Measurements from ENCODE around the gene TLR10. TPM values are rescaled to one million over a fixed set of nuclear protein-coding genes. Genes with fewer than 3 reads are reported as not detected.

Gene TLR10
- polyA plus RNA-seq, 1 of the 3 experiments (the other 2 are of a cell fraction): not detected

- no peak for DNase-seq
- H3K4me2 ChIP-seq: no peak overlapping the region
- ChIA-PET POLR2A (no interaction called here), CTCF (interaction anchor here (0.7 to 5.6 kb wide), 56 partner anchors 10 to 916 kb away, joined by 3 to 88 read pairs (median 4); partner anchors contain the start of genes TLR1 and TLR10)
- no peaks in the 10 kb centered on the region for H3K79me2 ChIP-seq (ENCODE audit: insufficient read depth)
- no peaks in the 10 kb centered on the region for H3K9me2 ChIP-seq
- H3K27me3 ChIP-seq (ENCODE audit: insufficient read depth): no peaks in the 10 kb centered on the region
- no peaks in the 10 kb centered on the region for H3F3A ChIP-seq (replicated peaks; ENCODE audit: insufficient read depth)
- no peak overlapping the region for H2AFZ ChIP-seq (ENCODE audit: low read depth)
- no peaks in the 10 kb centered on the region; a peak in 1 of 4 replicates for H3K4me1 ChIP-seq (ENCODE audit: control insufficient read depth in 1 of 2, insufficient read depth in 2 of 2, low read depth in 1 of 2, low read length in 1 of 2)
- no peaks in the 10 kb centered on the region for H4K20me1 ChIP-seq (ENCODE audit: insufficient read depth)
- no peaks in the 10 kb centered on the region for H3K9me3 ChIP-seq
- no peak overlapping the region; a peak in 1 of 4 replicates for H3K4me3 ChIP-seq (ENCODE audit: low read depth in 2 of 2, low read length in 1 of 2)
- no peak overlapping the region for H3K27ac ChIP-seq (ENCODE audit: low read depth in 2 of 2, low read length in 1 of 2)
- no peaks in the 10 kb centered on the region for H3K36me3 ChIP-seq (replicated peaks in 1 of 2; ENCODE audit: control insufficient read depth in 1 of 2, insufficient read depth in 2 of 2, low read length in 1 of 2)
- TF ChIP-seq ZBTB33 (IDR thresholded peaks at IDR 0.05; ENCODE audit: borderline replicate concordance, low read depth): no peak
- TF ChIP-seq RXRA (IDR thresholded peaks at IDR 0.05; ENCODE audit: borderline replicate concordance, low read depth): no peak
- TF ChIP-seq JUND (IDR thresholded peaks at IDR 0.05): no peak
- no peak for TF ChIP-seq ELF1 (IDR thresholded peaks at IDR 0.05)
- TF ChIP-seq MAX (IDR thresholded peaks at IDR 0.05; ENCODE audit: low read depth): no peak
- TF ChIP-seq RFX5 (IDR thresholded peaks at IDR 0.05; ENCODE audit: low read length): no peak
- no peak for TF ChIP-seq MEF2A (IDR thresholded peaks at IDR 0.05; ENCODE audit: borderline replicate concordance, low read depth)
- no peak for TF ChIP-seq RAD21 (IDR thresholded peaks at IDR 0.05; ENCODE audit: low read length)
- no peak for TF ChIP-seq TCF12 (IDR thresholded peaks at IDR 0.05)
- no peak for TF ChIP-seq CHD2 (IDR thresholded peaks at IDR 0.05; ENCODE audit: low read length, partially characterized antibody)
- TF ChIP-seq CTCF (IDR thresholded peaks at IDR 0.05): no peak
- TF ChIP-seq EZH2phosphoT487 (IDR thresholded peaks at IDR 0.05; ENCODE audit: borderline replicate concordance, low read depth): no peak
- no peak for TF ChIP-seq FOXJ3 (CRISPR knock-in tag; IDR thresholded peaks at IDR 0.05)
- TF ChIP-seq GATA2 (CRISPR knock-in tag; IDR thresholded peaks at IDR 0.05): no peak
- no peak for TF ChIP-seq REST (IDR thresholded peaks at IDR 0.05; ENCODE audit: low read depth, low read length)
- H3K9ac ChIP-seq: no peak overlapping the region
- WGBS (ENCODE audit: low lambda C conversion rate): 94% methylated on average over 1 of the region's 1 CpG
Observed at GRCh38 chr4:38759790-38760122, 23.0 kb downstream of the TLR10 start.

Data from SK-N-SH (cell line).